HG03280 (cell line): Measurements from ENCODE around the gene MCMBP.

Source experiments
- ATAC-seq: cut with Tn5 transposase; IDR thresholded peaks from one replicate; pipeline ENCODE4 v1.9.1; 2021; ENCODE audit warnings: mild to moderate bottlenecking, moderate library complexity; ENCODE audit not compliant: unreplicated experiment

MCMBP gene

GRCh38 chr10:119786117-119786769, 86.4 kb downstream of the MCMBP start:
- ATAC-seq: no peak

- ATAC-seq: no peak
Measured at GRCh38 chr10:119784340-119785067, 88.1 kb downstream of the MCMBP start.

DNA sequence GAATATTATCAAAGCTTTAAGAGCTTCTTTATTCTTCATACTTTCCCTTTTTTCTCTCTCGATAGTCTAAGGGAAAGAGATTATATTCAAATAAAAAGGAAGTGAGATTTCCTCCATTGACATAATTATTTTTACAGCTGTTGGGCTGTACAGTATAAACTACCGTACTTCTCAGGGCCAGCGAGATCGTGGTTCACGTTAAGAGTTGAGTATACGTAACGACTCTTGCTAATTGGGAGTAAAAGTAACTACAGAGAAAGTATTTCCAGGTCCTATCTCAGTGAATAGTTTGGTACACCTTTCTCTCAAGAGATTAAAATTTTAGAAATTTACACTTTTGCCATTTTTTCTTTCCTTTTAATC, 89.0 kb downstream of the MCMBP start:
- ATAC-seq: no peak

DNA sequence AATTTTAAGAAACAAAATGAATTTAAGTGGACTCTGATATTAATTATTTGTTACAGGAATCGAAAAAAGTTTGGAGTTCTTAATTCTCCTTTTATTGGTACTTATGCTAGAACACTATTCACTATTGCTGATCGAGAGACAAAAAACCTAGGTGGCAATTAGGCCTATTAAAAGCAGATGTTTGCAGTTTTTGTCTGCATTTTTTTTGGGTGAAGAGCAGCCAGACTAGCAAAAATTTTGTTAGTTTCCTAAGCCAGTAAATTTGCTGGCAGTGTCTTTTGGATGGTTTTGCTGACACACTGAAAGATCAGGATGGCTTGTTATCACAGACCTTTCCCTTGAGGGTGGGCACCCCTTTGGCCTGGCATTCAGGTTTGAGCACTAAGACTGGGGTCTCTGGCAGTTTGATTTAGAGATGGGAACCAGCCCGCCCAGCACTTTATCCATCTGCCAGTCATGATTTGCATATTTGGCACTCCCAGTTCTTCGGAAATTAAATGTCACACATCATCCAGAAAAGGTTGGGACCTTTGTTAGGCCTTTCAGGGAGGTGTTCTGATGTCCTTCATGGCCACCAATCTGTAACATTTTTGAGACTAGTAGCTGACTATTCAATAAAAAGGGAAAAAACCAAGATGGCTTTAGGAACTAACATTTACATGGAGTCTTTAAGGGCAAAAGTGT, 89.5 kb downstream of the MCMBP start:
- no peak for ATAC-seq

GRCh38 chr10:119781498-119781897, 91.1 kb downstream of the MCMBP start:
- ATAC-seq: no peak

- no peak for ATAC-seq
Measured at GRCh38 chr10:119780879-119781480, 91.7 kb downstream of the MCMBP start.
